Effector CD4-positive, alpha-beta T cell (primary cell): ENCODE measurements around the gene MANEAL.

Experiments used
- DNase-seq: peaks from one replicate; pipeline ENCODE4 v3.0.0-alpha.2; 2020

The MANEAL gene

DNA sequence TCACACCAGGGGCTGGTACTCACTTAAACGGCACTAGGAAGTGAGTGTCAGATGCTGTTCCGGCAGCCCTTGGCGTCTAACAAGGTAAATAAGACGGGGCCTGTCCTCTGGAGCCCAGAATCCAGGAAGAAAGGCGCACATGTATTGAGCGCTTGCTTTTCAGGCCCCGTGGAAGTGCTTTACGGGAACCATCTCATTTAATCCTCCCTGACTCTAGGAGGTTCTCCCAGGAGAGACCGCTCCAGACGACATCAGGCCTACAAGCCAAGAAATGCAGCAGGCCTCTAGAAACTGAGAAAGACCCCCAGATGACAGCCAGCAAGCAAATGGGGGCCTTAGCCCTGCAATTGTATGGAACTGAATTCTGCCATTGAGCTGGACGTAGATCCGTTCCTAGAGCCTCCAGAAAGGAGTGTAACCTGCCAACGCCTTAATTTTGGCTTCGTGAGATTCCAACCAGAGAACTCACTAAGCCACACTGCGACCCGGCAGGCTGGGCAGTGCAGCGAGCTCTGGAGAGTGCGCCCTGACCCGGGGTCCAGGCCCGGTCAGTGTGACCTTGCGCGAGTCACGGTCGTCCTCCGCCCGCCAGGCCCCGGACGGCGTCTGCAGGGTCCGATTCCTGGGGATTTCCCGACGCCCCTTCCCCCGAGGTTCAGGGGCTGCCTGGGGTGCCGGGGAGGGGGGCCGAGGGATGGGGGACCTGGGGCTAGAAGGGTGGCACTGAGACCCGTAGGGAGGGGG, 532 bp upstream of the MANEAL start:
- DNase-seq = no peak

DNA sequence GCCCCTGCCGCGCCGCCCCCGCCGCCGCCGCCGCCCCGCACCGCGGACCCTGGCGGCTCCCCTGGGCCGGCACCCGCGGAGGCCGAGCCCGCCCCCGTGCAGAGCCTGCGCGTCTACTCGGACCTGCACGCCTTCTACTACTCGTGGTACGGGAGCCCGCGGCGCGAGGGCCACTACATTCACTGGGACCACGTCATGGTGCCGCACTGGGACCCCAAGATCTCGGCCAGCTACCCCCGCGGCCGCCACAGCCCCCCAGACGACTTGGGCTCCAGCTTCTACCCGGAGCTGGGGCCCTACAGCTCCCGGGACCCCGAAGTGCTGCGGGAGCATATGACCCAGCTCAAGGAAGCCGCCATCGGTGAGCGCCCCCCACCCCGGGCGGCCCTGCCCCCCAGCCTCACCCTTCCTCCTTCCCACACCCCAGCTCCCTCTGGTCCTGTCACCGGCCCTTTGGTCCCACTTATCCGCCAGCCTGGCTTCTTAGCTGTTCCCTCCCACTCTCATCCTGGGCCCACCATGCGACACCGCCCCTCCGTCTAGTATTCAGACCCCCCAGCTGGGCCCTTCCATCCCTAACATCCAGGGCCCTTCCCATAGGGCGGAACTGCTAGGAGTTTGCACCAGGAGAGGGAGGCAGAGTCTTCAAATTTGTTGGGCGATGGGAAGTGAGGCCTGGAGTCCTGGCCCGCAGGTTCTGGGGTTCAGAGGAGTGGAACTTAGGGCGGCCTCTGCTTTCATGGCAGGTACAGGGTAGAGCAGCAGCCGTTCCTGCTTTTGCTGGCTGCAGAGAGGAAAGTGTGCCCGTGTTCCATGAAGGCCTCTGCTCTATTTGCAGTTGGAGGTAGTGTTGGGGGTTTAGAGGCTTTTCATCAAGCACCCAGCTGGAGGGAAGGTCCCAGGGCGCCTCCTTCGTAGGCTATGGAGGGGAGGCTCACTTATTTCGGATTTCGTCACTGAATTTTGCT, 1.0 kb downstream of the MANEAL start:
- DNase-seq = no peak

DNA sequence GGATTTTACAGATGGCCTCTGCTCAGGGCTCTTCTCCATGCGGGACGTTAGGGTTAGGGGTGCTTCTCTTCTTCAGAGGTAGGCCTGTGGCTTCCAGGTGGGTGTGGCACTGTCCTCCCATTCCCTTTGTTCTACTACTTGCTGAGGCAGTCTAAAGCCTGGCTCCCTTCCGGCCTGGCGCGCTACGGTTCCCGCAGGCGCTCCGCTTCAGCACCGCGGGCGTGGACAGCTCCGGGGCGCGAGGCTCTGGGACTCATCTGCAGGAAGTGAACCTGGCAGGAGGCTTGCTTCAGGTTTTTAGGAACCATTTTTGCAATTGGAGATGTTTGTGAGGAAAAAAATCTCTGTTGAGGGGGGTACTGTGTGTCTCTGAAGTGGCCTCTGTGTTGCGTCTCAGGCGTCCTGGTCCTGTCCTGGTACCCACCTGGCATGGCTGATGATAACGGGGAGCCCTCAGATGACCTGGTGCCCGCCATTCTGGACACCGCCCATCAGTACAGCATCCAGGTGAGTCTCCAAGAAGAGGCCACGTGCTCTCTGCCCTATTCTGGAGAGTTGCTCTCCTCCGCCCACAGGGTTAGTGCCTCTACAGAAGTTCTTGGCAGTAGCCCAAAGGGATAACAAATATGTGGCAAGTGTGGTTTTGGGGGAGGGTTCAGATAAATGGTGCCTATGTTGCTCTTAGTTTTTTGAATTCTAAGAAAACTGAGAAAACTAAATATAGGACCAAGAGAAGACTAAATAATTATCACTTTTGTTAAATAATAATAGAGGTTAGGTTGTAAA, 1.9 kb downstream of the MANEAL start:
- no peak for DNase-seq

DNA sequence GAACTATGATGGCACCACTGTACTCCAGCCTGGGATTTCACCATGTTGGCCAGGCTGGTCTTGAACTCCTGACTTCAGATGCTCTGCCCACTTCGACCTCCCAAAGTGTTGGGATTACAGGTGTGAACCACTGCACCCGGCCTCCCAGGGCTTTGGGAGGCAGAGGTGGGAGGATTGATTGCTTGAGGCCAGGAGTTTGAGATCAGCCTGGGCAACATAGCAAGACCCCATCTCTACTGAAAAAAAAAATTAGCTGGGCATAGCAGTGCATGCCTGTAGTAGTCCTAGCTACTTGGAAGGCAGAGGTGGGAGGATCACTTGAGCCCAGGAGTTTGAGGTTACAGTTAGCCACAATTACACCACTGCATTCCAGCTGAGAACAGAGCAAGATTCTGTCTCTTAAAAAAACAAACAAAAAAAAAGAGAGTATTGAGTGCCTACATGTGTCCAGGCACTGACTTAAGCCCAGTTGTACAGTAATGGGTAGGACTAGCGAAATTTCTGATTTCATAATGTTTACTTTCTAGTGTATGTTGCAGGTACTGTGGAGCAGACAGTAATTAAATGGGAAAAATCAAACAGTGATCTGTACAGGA, 4.2 kb downstream of the MANEAL start:
- DNase-seq = no peak

DNA sequence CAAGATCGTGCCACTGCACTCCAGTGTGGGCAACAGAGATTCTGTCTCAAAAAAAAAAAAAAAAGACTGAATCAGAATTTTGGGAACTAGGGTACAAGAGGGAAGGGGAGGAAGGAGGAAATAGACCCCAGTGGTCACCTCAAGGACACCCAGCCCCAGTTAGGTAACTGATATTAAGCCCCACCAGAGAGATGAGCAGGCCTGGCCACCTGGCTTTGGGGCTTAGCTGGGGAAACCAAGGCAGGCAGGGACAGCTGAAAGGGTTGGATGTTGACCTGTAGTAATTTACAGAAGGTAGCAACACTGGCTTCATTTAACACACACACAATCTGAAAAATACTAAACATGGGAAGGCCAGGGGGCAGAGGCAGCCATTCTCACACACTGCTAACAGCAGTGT, 8.8 kb downstream of the MANEAL start:
- DNase-seq = no peak

DNA sequence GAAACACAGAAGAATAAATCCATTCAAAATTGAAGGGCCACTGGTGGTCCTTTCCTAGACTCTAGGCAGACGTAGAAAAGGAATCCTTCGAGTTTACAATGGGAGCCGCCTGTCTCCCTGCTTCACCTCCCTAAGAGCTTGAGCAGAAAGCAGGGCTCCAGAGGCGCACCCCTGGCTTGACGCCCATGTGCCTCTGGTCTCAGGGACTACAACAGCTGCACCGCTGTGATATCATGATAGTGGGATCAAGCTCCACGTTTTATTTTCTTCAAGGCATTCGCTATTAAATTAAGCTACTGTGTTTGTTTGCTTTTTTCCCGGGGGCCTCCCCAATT, 13.5 kb downstream of the MANEAL start:
- no peak for DNase-seq

DNA sequence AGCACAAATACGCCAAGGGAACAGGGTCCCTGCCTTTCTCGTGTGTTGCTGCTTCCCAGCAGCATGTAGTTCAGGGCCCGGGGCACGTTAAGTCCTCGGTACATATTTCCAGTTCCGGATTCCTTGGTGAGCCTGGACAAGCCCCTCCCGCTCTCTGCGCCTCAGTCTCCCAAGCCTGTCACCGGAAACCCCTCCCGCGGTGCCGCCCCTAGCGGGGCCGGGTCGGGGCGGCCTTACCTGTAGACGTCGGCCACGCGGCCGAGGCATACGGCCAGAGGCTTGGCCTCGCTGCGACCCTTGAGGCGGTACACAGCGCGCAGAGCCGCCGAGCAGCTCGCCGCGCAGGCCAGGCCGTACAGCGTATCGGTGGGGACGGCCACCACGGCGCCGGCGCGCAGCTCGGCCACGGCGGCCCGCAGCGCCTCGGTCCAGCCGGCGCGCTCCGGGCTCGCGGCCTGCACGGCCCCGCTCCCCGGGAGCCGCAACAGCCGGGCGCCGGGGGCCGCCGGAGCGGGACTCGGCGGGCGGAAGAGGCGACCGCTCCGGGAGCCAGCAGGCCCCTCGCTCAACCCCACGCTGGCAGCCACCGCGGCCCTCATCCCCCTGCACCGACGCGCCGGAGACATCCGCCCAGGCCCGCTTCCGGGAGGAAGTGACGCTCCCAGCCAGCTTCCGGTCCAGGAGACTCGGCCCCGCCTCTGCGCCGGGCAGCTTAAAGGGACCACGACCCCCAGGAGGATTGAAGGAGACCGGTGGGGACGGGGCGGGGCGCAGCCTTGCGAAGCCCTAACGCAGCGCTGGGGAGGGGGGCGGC, 14.1 kb downstream of the MANEAL start, which contains the start of the genes C1orf122 and YRDC:
Gene C1orf122 (plus strand): TSS at position 236 of the 814 bp plus-strand sequence. CDS start 615 bp downstream, outside the sequence.
Gene YRDC (minus strand): TSS at position 654 of the 814 bp plus-strand sequence. CDS start 28 bp downstream, at position 626.
- peak; percentile 90 for DNase-seq

DNA sequence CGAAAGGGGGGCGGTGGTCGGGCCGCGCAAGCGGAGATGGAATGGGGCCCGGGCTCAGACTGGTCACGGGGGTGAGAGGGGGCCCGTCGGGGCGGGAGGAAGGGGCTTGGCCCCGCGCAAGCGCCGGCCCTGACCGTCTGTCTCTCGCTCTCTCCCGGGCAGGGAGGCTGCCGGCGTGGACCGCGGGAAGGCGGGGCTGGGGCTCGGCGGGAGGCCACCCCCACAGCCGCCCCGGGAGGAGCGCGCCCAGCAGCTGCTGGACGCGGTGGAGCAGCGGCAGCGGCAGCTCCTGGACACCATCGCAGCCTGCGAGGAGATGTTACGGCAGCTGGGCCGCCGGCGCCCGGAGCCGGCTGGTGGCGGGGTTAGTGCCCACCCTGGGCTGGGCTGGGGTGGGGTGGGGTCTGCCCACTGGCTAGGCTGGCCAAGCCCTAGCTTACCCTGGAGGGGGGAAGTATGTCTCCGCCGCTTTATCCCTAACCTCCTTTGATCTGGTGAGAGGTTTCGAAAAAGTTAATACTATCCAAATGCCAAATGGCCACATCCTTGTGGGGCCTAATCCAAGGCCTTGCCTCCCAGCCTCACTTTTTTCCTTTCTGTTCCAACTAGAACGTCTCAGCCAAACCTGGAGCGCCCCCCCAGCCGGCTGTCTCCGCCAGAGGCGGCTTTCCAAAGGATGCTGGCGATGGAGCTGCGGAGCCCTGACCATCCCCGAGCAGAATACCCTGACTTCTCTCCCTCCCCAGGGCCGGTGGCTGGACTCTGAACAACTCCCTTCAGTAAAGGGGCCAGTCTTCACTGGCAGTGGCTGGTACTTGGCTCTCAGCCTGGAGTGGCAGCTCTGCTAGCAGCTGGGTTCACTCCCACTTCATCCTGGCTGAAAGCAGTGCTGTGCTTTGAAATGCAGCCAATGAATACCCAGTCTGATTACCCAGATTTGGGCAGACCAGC, 15.0 kb downstream of the MANEAL start:
- DNase-seq = peak; percentile 43

DNA sequence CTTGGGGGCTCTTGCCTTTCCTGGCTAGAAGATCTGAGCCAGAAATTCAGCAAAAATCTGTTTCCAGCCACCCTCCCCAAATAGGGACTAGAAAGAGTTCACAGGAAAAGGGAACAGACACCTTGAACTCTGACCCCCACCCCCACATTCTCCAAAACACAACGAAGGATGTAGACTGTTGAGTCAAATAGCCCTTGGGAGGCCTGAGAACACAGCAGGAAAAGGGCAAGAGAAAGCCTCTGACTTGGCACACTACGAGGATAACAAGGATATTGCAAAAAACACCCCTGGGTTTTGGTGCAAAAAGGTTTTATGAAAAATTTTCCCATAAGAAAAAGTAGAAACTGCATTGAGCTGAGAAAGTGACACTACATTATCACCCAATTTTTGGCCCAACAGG, 16.3 kb downstream of the MANEAL start:
- DNase-seq = no peak

DNA sequence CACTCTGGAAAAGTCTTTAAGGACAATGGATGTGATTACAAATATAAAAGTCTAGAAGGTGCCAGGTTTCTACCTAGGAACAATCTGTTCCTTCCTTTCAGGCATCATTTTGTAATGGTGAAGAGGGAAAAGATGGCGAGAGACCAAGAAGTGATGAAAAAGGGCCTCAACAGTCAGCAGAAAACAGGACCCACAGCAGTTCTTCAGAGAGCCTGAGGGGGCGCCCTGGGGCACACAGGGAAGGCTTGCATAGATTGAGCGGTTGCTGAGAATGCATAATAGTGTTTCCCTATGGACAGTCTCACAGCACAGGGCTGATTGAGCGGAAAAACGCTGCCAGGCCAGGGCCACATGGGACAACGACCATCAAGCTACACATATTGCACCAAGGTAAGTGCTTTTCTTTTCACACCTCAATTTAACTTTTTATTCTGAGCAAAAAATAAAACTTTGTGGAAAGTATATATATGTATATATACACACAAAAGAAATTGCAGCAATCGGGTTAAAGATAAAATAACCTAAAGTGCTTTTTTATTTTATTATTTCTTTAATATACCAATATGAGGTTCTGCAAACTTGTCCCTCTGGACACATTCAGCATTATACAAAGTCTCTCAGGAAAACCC, 17.5 kb downstream of the MANEAL start:
- peak; percentile 51 for DNase-seq

DNA sequence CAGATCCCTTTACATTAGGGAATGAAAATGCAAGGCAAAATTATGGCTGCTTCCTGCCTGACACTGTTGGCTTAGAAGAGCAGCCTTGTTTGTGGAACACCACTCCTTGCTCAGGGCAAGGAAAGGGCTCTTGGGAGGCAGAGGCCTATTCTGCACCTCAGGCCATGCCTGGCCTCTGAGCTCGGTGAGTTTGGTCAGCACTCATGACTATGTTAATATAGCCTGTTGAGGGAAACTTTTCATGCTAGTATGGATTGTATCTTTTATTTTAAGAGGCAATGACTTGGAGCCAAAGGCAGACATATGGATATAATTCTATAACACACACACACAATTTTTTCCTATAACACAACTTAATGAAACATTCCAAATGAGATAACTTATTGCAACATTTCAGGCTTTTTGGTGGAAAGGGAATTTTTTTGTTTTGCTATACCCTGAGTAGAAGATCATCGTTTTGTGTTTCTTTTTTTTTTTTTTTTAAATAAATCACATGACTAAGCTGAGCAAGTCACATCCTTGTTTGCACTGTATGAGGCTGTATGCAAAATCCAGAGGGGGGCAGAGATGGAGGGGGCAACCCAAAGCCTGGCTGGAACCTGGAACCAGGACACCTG, 20.0 kb downstream of the MANEAL start:
- no peak for DNase-seq

DNA sequence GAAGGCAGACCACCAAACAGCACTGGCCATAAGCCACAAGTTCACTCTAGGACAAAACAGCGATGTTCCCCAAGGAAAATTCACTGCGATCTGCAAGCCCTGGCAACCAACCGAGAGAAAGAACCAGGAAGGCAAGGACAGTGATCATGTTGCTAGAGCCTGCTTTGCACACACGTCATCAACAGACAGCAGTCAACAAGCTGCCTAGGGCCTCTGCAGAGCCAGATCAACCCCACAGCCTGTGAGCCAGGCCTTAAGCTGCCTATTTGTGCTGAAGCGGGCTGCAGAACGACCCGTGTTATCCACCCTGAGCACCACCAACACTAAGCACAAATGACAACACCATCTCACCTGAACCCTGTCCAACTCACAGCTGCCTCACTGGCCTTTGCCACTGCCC, 20.6 kb downstream of the MANEAL start:
- DNase-seq = no peak

DNA sequence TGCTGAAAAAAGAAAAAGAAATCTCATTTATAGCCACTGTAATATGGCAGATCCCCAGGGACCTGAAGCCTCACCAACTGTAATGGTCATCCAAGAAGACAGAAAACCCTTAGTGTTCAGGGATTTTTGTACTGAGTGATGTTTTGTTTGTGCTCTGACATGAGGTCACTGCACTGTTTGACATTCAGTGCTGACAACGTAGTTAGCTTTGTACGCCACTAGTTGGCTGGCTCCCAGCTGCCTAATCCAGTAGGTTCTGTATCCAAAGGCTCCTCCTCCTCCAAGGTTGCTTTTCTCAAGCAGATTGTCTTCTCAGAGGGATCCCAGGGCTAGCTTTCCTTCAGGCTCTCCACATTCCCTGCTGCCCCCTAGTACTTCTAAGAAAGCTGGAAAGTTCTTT, 23.8 kb downstream of the MANEAL start:
- no peak for DNase-seq

DNA sequence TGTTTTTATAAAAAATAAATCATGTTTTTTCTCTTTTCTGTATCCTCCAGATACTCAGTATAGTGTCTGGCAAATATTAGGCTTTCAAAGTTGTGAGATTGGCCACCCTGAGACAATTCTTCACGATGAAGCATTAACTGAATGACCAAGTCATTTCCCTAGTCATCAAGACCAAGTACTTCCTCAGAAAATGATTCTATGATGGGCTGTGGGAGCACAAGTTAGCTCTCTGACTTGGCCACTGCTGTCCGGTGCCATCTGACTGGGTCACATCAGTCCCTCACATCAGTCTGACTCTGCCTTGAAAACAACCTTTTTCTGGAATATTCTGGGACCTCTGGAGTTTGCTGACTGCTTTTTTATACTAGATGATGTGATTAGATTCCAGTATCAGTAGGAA, 27.8 kb downstream of the MANEAL start:
- DNase-seq = no peak

DNA sequence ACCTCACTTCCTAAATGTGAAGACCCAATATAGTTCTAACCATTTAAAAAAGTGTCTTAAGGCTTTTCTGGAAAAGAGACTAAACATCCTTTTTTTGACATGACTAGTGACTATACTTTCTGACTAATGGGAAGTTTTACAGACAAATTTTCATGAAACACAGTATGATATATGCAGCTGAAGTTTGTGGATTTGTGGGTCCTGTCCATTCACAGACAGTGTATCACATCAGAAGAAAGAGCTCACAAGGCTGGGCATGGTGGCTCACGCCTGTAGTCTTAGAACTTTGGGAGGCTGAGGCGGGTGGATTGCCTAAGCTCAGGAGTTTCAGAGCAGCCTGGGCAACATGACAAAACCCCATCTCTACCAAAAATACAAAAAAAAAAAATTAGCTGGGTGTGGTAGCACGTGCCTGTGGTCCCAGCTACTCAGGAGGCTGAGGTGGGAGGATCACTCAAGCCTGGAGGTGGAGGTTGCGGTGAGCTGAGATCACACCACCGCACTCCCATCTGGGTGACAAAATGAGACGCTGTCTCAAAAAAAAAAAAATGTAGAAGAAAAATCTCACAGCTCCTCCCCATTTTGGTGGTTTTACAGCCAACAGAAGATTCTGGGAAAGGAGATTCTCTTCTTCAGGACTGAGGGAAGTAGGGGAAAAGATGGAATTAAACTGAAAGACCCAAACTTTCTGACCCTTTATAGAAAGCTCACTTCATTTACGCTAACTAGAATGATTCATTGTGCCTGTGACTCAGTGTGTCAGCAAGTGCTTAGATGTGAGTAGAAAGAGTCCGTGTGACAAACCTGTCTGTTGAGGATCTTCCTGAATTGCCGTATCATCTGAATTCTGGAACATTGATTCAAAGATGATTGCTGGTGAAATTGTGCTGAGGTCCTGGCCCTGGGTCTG, 29.5 kb downstream of the MANEAL start:
- DNase-seq = no peak

DNA sequence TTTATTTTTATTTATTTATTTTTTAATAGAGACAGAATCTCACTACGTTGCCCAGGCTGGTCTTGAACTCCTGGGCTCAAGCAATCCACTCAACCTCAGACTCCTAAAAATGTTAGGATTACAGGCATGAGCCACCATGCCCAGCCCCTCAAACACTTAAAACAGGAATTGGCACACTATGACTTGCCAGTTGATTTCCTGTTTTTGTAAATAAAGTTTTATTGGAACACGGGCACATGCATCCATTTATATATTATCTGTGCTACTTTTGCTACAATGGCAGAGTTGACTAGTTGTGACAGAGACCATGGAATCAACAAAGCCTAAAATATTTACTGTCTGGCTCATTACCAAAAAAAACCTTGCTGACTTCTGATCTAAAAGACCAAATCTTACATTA, 30.4 kb downstream of the MANEAL start:
- no peak for DNase-seq

DNA sequence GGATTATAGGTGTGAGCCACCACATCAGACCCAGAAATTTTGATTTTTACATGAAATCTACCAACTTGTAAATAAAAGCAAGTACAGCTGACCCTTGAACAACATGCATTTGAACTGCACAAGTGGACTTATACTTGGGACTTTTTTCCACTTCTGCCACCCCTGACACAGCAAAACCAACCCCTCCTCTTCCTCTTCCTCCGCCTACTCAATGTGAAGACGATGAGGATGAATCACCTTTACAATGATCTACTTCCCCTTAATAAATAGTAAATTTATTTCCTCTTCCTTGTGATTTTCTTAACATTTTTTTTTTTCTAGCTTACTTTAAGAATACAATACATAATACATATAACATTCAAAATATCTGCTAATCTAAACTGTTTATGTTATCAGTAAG, 31.9 kb downstream of the MANEAL start:
- no peak for DNase-seq

DNA sequence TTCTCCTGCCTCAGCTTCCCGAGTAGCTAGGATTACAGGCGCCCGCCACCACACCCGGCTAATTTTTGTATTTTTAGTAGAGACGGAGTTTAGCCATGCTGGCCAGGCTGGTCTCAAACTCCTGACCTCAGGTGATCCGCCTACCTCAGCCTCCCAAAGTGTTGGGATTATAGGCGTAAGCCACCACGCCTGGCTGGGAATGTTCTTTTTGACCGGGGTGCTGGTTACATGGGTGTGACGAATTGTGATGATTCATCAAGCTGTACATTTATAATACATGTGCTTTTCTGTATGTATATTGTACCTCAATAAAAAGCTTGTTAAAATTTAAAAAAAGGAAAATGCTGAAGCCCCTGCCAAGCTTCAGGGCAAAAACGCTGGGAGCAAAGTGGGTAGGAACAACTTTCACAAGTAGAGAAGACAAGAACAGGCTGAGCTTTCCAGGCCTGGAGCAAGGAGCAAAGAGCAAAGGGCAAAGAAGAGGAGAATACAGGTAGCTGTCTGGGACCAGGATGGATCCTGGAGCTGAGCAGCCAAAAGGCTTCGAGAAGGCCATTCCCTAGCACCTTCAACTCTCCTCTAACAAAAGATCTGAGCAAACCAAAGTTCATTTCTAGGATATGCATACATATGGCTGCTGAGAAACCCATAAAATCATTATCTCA, 34.9 kb downstream of the MANEAL start:
- DNase-seq = no peak
